CD4-positive, alpha-beta T cell treated with Interleukin-17A for 4 hours (primary cell): ENCODE measurements around the gene ATP6V1C2.
"Not testable (repeated sequence)": the region's sequence is repeated elsewhere in the genome, so short reads cannot be mapped to it uniquely, and the experiment has no call there.

Source experiments
- DNase-seq: peaks from one replicate; pipeline ENCODE4 v3.0.0-alpha.2; 2020; ENCODE audit warnings: mixed read lengths

Gene ATP6V1C2

GRCh38 chr2:10817413-10817812 lies 96.0 kb downstream of the ATP6V1C2 start:
- DNase-seq = peak; percentile 32

GRCh38 chr2:10818305-10818704 lies 96.9 kb downstream of the ATP6V1C2 start:
- not testable (repeated sequence) for DNase-seq

DNA sequence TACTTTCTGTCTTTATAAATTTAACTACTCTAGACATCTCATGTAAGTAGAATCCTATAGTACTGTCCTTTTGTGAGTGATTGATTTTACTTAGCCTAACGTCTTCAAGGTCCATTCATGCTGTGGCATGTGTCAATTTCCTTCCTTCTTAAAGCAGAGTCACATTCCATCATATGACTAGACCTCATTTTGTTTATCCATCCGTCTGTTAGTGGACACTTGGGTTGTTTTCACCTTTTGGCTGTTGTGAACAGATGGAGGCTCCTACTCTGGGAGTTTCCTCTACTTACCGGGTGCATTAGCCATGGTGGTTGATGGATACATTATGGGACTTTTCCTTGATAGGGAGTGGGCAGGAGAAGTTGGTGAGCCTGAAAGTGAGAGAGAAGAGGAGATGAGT lies 97.6 kb downstream of the ATP6V1C2 start:
- DNase-seq = no peak

DNA sequence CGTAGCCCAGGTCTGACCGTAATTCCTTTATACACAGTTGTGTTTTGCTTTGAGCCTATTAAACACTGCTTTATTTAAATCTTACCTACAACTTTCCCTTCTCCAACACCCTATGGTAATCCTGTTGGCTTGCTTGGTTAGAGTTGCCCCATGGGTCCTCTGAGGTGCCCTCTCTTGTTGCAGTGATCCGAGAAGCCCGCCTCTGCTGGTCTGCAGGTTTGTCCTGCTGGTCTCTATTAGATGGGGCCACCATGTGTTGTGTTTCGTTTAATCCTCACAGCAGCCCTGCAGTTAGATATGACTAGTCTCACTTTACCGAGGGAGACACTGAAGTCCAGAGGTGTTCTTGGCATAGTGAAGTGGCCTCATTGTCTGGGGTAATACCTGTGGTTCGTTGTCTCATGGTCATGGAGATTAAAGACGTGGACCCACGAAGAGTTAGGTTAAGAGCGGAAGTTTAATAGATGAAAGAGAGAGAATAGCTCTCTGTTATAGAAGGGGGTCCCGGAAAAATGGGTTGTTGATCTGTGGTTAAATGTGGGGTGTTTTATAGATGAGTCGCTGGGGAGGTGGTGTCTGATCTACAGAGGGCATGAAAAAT lies 98.4 kb downstream of the ATP6V1C2 start:
- no peak for DNase-seq

- DNase-seq = no peak
These were observed 99.1 kb downstream of the ATP6V1C2 start for GRCh38 chr2:10820562-10820961.

- DNase-seq = no peak
These were observed 99.7 kb downstream of the ATP6V1C2 start for GRCh38 chr2:10820978-10821695.

DNA sequence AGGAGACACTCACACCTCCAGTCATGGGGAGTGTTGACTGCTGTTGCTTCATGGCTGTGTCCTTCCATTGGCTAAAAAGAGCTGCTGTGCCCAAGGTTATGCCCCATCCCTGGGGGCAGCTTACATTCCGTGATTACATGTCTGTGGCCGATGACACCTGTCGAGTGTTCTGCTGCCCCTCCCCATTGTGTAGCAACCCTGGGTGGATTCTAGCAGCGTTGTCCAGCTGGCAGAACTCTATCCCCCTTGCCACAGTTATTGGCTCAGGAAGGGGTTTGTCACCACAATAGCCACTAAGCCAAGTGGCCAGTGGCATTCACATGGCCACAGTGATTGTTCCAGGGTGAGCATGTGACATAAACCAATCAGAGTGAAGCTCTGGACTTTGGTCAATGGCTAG lies 102.8 kb downstream of the ATP6V1C2 start:
- no peak for DNase-seq

GRCh38 chr2:10826026-10826425 lies 104.6 kb downstream of the ATP6V1C2 start:
- no peak for DNase-seq

DNA sequence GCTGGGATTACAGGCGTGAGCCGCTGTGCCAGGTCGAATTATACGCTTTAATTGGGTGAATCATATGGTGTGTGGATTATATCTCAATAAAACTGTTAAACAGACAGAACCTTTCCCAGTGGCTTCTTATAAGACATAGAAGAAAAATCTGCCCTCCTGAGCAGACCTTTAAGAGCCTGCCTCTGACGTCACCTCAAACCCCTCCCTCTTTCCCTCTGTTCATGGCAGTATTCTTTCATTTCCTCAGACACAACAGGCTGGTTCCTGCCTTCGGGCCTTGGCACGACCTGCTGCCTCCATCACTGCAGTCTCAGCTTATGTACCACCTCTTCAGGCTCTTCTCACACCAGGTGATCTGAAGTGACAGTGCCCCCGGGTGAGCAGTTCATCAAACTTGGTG lies 105.2 kb downstream of the ATP6V1C2 start:
- no peak for DNase-seq

DNA sequence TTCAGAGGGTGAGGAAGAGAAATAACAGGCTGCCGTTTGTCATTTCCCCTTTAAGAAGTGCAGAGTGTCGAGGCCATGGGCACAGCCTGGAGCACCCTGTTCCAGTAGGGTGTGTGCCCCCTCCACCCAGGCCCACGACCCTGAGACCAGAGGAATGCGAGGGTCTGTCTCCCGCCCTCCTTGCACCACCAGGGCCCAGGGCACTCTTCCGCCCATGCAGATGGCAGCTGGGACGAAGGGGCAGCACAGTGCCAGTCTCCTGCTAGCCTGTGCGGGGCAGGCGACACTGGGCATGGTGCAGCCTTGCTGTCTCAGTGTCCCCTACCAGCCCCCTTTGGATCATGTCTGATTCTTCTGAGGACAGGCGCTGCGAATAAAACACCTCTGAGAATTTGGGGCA lies 106.9 kb downstream of the ATP6V1C2 start:
- DNase-seq = no peak

DNA sequence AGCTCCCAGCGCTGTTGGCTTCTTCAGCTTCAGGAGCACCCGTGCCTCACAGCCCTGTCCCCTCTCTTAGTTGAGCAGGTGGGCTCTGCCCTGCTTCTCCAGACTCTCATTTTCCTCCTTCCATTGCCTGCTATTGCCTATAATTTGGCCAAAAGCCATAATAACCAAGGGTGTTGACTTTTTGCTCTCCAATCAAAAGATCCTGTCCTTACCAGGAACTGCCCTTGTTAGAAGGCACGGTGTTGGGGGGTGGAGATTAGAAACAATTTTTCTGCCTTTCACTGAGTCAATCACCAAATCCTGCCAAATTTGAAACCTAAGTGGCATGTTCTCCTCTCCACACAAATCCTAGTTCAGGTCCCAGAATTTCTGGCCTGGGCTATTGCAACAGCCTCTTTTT lies 107.9 kb downstream of the ATP6V1C2 start:
- no peak for DNase-seq

DNA sequence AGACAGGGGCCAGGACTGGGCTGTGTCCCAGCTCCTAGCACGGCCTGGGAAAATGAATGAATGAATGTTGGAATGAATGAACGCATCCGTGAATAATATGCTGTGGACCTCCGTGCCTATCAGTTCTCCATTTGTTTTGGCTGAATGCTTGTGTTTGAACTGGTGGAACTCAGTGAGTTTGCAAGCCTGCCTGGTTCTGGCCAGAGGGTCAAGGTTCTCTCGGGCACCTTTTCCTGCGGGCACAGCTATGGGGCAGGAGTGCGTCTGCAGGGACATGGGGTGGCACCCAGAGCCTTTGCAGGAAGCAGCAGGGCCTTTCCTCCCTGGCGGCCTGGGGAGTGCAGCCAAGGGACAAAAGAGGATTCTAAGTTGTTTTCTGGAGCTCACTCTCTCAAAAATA lies 108.8 kb downstream of the ATP6V1C2 start:
- DNase-seq = no peak

- DNase-seq = no peak
These were observed 109.4 kb downstream of the ATP6V1C2 start for GRCh38 chr2:10830641-10831399.

DNA sequence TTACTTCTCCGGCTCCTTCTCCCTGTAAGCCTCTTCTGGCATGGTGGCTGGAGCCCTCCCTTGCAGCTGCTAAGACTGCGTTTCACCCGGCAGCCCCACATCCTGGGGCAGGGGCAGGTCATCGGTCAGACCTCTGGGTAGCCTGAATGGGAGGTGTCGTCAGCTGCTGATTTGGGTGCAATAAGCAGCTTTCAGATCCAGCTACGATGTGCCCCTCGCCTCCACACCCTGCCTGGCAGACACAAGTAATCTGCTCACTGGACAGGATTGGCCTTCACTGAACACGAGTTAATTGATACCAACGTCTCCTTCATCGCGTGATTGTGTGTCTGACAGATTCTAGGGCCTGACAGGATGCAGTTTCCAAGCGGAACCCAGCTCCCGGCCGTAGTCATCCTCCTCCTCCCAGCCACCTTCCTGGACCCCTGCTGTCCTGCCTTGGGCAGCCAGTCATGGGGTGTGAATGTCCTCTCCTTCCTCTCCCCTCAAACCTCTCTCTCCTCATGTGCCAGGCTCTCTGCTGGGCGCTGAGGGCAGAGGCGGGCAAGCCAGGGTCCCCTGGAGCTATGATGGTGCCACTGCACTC lies 110.1 kb downstream of the ATP6V1C2 start:
- no peak for DNase-seq

- peak; percentile 87 for DNase-seq
These were observed 110.9 kb downstream of the ATP6V1C2 start for GRCh38 chr2:10832203-10832936.

DNA sequence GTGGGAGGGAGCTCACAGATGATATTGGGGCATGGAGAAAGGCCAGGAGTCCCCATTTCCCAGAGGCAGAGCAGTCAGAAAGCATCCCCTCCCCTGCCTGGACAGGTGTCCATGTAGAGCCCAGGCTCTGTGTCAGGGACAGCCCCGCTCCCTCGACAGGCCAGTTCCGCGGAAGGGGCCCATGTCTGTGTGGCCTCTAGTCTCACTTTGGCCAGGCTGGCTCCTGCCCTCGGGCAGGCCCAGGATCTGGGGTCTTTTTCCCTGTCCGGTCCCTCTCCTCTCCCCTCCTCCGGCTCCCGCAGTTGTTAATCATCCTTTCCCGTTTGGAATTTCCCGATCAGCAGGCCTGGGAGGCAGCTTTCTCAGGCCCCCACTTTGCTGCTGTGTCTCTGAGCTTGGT lies 111.6 kb downstream of the ATP6V1C2 start:
- no peak for DNase-seq

GRCh38 chr2:10834068-10834655 lies 112.7 kb downstream of the ATP6V1C2 start:
- no peak for DNase-seq
